Measurements from ENCODE around the gene PAH.
A peak's percentile ranks its signal among the peaks of the same experiment; 100 is the strongest.

The PAH gene

DNA sequence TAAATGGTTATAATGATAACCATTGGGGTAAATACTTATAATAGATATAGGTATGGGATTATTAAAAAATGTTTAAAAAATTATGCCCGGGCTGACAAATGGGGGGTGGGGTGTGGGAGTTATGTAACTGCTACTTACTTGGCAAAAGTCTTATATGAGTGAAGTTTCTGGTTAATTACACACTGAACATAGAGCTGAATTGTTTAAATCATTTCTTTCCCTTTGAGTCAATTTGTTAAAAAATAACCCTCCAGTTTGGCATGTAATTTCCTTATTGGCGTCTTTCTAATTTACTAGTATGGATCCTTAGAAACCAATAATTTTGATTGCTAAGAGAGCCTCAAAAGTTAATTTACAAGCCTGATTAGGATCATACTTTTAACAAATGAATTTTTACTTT lies 16.7 kb downstream of the PAH start:
- no peak for DNase-seq

DNA sequence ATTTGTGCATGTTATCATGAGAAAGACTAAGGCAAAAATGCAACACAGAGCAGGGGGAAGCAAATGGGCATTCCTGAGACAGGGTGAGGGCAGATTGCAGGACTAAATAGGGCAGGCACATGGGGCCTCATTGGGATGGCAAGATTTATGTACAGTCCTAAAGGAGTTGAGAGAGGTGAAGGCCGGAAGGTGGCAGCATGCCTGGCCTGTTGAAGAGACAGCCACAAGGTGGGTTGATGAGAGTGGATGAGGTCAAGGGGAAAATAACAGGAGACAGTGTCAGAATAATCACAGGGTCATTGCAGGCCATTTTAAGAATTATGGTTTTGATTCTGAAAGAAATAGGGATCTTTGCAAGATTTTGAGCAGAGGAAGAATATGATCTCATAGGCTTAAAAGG lies 21.0 kb downstream of the PAH start:
- DNase-seq = no peak

DNA sequence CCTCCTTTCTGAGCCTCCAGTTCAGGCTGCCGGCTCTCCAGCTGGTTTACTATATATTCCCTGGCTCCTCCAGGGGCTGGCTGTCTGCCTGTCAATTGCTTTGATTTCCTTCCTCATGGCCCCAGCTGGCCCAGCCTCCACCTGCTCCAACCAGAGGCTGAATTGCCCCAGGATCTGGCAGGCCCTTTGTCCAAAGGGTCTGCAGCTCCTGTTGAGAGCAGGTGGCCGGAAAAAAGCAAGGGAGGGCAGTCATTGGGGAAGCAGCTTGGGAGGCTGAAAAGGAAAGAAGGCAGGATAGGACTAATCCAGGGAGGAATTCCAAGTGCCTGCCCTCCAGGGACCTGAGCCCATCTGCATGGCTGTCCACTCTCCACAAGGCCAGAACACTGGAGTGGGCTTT lies 25.3 kb downstream of the PAH start:
- DNase-seq = no peak

DNA sequence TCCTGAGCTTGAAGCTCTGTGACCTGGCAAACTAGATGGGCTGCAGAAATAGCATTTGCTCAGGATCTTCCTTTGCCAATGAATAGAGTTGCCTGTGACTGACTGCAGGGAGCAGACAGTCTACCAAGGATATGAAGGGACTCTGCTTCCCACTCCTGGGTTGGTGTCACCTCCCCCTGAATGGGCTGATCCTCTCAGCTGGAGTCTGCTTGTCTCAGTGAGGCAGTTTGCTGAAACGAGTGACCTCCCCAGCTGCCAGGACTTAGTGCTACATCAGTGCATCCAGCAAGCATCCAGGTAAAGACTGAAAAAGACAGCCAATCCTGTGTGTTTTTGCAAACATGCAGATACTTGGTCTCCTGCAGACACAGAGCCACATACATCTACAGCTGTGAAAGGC lies 28.5 kb downstream of the PAH start:
- DNase-seq = no peak

DNA sequence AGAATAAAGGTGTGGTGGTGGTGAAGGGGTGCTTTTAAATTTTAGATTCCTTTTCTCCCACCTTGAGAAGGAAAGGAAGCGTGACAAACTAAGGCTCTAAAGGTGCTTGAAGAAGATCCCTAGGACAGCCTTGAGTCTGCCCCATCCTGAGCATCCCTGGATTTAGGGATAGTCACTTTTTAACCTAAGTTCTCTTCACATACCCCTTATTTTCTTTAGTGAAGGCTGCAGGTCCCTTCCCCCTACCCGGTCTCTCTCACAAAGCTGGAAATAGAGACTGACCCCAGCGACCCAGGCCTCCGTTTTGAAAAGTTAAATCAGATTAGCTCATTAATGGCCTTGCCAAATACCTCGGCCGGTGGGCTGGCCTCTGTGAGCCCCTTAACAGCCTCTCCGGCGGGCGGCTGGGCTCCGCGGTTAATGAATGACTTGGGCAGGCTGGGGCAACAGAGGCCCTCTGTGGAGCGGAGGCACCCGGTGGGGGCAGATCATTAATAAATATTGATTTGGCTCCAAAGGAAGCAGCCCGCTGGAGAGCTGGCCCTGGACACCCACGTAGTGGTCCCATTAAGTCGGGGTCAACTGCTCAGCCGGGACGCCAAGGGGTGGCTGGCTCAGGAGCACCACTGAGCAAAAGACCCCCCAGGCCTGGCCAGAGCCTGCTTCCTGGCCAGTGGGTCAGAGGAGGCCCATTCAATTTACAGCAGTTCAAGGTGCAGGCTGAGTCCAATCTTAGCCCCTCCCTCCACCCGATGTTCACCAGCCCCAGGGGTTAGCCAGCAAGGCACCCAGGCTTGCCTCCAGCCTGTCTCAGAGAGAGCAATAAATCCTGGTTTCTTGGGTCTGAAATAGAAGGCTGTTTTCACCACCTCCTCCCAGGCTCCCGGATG lies 31.8 kb downstream of the PAH start:
- no peak for DNase-seq

DNA sequence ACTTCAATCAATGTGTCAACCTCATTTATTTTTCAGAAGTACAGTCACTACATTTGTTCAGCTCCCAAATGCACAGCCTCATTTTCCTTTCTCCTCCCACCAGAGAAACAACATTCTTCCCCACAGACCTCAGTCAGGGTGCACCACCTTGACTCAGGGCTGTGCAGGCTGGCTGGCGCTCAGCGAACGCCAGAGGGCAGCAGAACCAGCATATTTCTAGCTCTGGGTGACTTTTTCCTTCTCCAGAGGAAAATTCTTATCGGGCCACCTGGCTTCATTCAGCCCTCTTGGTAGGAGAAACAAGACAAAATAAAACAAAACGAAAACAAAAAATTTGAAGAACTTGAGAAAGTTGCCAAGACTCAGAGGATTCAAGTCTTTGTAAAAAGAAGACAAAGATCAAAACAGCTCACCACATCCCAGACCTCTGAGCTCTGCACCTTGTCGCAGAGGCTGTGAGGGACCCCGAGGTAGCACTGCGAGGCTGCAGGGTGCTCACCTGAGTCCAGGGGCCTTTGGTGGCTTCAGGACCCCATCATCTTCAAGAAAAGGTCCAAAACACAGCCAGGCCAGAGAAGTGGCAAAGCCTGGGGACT lies 33.7 kb downstream of the PAH start:
- peak in 34 of 56 donors; percentile 2 to 69 (median 22) for DNase-seq

DNA sequence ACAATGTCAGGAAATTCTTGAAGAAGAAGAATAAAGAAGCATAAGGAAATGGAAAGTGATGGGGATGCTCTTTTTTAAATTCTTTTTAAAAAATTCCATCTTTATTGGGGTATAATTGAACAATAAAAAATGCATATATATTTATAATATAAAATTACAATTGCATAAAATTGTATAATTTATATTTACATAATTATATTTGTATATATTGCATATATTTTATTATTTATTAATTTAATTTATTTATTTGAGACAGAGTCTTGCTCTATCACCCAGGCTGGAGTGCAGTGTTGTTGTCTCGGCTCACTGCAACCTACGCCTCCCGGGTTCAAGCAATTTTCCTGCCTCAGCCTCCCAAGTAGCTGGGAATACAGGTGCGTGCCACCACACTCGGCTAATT lies 36.3 kb downstream of the PAH start:
- DNase-seq = no peak

DNA sequence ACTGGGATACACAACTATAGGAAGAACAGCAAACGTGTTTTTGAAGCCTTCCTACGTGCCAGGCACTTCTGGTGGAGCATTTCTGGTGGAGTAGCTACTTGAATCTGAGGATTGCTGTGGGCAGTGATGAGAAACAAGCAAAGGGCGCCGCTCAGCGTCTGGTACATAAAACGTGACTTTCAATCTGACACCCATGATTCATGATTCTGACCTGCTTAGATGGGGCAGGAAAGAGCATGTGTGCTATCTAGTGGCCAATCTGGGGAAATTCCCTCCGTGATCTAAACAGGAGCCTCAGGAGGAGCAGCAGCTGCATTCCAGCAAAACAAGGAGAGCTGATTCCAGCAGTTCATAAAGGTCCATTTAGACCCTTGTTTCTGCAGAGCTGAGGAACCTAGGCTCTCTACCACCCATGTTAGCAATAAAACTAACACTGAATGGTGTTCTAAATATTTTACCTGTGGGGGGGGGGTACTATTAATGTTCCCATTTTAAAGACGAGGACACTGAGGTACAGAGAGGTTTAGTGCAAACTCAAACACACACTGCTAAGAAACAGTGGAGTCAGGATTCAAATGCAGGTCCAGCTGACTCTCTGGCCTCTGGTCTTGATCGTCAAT lies 37.8 kb downstream of the PAH start:
- peak in 39 of 56 donors; percentile 3 to 64 (median 18) for DNase-seq

DNA sequence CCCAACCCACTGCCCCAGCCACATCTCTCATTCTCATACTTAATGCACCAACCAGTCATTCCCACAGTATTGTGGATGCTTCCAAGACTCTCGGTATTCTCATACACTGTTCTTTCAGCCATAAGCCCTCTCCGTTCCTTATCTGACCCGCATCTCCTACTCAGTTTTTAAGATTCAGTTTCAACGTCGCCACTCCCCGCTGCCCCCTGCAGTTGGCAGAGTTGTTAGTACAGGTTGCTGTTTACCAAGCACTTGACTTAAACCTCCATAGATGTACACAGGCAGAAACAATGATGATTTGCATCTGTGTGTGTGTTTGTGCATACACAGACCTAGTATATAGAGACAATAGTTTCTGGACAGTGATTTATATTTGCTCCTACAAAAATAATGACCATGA lies 40.2 kb downstream of the PAH start:
- DNase-seq = no peak

DNA sequence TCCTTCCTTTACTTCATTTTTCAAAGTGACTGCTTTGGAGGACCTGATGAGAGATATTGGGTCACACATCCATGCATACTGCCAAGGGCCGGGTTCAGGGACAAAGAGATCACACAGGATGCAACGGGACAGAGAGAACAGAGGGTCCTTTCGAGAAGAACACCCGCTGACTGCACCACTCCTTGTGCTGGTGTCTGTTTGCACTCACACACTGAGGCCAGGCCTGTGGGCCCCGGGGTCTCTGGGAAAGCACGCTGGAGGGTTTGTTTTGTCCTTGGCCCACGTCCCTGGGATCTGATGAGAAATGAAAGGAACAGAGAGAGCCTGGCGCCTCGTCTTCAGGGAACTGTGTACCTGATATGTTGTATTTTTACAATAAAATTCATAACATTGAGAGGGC lies 42.2 kb downstream of the PAH start:
- peak in 15 of 56 donors; percentile 1 to 29 (median 11) for DNase-seq

DNA sequence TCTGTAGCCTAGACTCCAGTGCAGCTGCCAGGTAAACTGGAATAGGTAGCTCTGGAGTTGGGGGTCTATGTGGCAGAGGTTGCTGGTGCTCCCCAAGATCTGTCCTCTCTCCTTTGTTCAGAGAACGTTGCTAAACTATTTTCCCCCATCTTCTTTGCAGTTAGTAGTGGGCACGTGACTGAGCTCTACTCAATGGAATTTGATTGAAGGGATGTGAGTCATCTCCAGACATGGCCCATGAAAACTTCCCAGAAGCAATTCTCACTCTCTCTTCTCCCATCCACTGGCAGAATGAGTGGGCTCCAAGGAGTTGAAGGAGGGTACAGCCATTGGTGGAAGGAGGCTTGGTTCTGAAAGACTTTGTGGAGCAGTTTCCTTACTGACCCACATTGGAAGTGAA lies 44.0 kb downstream of the PAH start:
- DNase-seq = no peak

DNA sequence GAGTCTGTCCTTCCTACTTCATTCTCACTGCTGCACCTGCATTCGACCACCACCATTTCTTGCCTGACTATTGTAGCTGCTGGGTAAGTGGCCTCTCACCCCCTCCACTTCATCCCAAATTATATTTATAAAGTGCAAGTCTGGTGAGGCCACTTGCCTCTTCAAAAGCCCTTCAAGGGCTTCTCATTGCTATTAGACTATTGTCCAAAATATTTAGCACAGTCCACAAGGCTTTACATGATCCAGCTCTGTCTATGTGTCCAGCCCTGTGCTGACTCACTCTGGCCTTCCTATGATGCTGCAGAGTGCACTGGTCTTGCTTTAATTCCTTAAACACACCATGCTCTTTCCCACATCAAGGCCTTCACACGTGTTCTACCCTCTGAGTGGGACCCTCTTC lies 46.0 kb downstream of the PAH start:
- no peak for DNase-seq

DNA sequence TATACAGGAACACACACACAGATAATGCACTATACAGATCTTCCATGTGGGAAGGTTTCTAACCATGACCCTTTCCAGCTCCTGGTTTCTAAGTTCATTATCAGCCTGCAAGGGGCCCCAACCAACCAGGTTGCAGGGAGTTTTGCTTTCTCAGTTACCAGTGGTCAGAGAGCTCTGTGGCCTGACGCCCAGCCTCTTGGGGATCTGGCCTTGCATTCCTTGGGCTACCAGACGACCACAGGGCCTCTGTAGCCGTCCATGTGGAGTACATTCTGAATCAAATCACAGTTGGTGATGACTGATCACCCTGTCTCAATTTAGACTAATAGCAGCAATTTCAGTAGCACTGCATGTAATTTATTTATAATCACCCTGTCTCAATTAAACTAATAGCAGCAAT lies 47.5 kb downstream of the PAH start:
- no peak for DNase-seq

DNA sequence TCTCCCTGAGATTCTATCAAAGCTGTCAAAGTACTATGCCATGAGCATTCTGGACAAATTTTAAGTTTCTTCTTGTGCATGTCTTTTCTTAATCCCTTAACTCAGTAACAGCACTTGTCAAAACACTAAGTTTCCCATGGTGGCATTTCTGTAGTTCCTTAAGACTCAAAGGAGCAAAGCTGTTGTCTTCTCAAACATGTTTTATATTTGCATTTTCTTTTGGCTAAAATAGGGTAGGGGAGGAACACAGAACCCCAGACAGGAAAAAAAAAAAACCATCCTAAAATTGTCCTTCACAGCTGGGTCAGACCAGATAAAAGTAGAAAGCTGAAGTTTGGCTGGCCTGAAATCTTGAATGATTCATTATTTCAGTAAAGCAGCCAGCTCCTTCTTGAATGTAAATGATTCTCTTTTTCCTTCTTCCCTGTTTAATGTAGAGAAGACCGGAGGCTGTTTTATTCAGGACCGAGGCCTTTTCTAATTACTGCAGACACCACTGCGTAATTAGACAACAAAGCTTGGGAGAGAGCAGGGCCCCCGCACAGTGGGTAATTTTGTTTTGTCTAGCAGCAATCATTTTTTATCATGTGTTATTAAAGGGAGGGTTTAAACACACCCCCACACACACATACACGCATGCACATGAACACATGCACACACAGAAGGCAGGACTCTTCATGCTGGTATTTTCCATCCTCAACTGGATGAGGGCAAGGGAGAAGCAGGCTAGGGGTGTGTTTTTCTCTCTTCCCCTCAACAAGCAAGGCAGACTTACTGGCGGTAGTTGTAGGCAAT lies 51.0 kb downstream of the PAH start:
- no peak for DNase-seq

DNA sequence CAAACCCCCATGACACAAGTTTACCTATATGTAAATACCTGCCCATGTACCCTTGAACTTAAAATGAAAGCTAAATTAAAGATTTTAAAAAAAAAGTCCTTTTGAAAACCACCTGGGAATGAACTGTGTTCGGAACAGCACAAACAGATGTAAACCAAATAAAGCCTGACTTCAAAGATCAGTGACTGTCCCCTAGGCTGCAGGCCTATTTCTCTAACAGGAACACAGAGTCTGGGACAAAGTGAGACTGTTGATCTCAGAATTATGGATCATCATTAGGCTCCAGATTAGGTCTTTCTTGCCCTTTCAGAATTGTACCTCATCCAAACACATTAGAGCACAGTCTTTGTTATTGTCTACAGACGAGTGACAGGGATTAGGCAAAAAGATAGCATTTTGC lies 54.6 kb downstream of the PAH start:
- DNase-seq = no peak

DNA sequence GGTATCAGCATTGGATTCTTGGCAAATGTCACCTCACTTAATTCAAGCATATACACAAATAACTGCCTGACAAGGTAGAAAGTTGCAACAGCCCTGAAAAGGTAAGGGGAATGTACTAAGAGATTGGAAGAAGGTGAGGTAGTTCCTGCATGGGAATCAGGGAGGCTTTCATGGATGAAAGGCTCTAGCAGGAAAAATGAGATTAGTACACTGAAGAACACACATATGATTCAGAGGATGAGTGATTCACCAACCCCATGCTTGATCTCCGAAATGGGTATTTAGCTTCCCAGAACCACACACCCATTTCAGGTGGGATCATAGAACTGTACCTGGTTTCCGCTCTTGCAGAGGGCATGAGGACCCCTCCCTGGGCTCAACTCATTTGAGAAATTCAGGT lies 65.8 kb downstream of the PAH start:
- no peak for DNase-seq

DNA sequence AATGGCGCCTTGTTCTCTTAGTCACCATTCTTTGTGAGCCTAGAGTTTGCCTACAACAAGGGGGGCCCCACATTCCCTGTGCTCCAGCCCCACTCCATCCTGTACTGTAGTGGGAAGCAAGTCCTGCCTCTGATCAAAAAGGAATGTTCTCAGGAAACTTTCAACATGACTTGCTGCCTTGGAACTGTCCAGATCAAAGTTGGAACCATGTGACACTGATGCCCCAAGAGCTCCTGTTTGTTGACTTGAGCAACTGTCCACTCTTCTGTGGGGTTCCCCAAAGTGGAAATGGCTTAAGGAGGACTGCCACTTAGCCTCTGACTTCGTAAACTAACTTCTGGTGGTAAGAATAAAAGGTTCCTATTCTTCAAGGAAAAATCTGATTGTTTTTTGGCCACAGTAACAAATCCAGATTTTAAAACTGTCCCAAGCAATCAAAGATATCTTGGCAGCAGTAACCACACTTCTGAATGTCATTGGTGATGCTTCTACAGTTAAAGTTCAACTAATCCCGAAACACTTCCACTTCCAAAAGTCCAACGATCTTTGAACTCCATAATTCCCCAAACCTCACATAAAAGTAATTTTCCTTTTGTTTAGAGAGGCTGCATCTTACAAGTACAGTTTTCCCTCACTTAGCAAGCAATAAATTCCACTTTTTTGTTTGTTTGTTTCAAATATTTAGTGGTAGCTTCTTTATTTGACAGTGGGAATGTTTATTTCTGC lies 67.2 kb downstream of the PAH start:
- DNase-seq = no peak

DNA sequence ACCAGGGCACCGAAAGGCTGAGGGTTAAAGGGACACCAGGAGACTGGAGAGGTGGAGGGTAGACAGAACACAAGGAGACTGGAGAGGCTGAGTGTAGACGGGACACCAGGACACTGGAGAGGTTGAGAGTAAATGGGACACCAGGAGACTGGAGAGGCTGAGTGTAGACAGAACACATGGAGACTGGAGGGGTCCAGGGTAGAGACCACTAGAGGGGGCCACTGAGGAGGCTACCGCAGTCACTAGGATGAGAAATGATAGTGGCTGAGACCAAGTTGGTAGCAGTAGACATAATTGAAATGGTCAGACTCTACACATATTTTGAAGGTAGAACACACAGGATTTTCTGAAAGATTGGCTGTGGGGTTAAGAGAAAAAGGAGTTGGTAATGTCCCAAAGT lies 68.2 kb downstream of the PAH start:
- no peak for DNase-seq

DNA sequence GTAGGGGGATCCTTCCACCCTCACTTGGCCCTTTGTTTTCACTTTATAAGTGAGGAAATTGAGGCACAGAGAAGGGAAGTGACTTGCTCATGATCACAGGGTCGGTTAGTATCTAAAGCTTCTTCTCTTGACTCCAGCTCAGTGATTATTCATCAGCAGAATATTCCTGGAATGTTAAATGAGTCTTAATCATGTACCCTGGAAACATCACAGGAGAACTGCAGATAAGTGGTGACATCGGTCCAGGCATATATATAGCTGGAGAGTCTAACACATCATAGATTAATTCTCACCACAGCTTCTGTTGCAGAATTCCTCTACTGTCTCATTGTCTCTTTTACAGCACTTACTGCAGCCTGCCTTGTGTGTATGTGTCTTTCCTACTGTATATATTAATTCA lies 69.9 kb downstream of the PAH start:
- DNase-seq = no peak

DNA sequence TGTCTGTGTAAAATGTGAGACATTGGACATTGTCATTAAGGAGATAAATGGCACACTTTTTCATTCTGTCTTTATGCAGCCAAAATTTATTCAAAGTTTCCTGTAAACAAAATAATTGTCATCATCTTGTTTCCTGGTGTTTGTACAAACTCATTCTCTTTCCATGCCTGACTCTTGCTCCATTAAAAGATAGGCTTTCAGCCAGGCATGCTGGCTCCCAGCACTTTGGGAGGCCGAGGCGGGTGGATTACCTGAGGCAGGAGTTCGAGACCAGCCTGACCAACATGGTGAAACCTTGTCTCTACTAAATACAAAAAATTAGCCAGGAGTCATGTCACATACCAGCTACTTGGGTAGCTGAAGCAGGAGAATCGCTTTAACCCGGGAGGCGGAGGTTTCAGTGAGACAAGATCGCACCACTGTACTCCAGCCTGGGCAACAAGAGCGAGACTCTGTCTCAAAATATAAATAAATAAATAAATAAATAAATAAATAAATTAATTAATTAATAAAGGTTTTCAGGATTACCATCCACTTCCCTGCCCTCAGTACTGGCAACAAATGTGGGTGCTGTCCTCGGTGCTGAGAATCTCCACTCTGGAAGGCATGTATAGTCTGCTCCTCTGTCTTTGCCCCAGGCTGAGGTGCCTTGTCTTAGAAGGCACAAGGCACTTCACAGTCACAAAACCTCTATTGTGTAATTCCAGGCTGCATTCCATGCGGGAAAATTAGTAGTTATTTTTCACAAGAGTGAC lies 83.2 kb downstream of the PAH start:
- DNase-seq = no peak

Measured in amygdala (tissue), 56 donors.